Choroid plexus epithelial cell (primary cell): ENCODE results near the gene PTMA.

Source experiments
- DNase-seq: peaks from one replicate; pipeline ENCODE4 v3.0.0-alpha.2; 2010; ENCODE audit warnings: low read depth
- H3K4me3 ChIP-seq: 2 replicates; pipeline ENCODE4 v1.5.1; 2011; ENCODE audit warnings: low read depth, mild to moderate bottlenecking, control low read depth, low read length, moderate library complexity
- TF ChIP-seq, protein P1 (sequence below): conservative IDR thresholded peaks from 2 replicates; pipeline ENCODE4 v1.5.1; 2011; ENCODE audit warnings: low read depth, mild to moderate bottlenecking, control low read depth, inconsistent platforms, low read length, moderate library complexity

PTMA gene

DNA sequence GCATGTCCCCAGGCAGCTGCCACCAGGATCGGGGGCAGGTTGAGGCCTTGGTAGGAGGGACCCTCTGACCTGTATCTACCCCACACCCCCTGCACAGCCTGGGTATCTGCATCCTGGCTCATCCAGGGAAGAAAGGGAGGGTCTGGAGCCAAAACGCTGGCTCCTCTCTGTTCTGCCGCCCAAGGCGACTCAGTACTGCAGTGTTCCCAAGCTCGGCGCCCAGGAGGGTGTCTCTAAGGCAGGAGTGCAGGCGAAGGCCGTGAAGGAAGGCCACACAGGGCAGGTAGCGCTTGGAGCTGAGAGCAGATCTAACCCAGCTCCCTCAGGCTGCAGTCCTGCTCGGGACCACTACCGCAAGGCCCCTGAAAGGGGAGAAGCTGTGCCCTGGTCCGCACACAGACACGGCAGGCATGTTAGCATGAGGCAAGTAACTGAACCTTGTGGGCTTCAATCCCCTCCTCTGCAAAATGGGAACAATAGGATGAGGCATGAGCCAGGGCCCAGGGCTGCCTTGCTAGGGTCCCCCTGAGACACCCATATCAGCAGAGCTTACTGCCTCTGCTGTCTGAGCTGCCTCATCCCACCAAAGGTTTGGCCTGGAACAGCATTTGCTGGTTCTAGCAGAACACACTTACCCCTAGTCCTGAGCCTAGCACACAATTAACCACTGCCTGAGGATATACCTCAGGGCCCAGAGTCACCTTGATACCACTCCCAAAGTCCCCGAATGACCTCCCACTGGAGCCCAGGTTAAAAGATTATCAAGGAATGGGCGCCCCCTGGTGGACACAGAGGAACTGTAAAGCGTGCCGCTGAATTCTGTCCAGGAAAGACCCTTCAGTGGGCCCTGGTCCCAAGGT is 6.5 kb downstream of the PTMA start:
- H3K4me3 ChIP-seq, result no peak overlapping the region
- peak; percentile 44 for DNase-seq
- TF ChIP-seq, protein P1, sequence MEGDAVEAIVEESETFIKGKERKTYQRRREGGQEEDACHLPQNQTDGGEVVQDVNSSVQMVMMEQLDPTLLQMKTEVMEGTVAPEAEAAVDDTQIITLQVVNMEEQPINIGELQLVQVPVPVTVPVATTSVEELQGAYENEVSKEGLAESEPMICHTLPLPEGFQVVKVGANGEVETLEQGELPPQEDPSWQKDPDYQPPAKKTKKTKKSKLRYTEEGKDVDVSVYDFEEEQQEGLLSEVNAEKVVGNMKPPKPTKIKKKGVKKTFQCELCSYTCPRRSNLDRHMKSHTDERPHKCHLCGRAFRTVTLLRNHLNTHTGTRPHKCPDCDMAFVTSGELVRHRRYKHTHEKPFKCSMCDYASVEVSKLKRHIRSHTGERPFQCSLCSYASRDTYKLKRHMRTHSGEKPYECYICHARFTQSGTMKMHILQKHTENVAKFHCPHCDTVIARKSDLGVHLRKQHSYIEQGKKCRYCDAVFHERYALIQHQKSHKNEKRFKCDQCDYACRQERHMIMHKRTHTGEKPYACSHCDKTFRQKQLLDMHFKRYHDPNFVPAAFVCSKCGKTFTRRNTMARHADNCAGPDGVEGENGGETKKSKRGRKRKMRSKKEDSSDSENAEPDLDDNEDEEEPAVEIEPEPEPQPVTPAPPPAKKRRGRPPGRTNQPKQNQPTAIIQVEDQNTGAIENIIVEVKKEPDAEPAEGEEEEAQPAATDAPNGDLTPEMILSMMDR, result peak; percentile 82

- DNase-seq, result no peak
- no peak overlapping the region for H3K4me3 ChIP-seq
- TF ChIP-seq, protein P1, result no peak
Measured at GRCh38 chr2:231715499-231715837, 7.1 kb downstream of the PTMA start.

- peak; percentile 37 for DNase-seq
- TF ChIP-seq, protein P1, result no peak
- no peak overlapping the region for H3K4me3 ChIP-seq
Measured at GRCh38 chr2:231715988-231716616, 7.8 kb downstream of the PTMA start.

DNA sequence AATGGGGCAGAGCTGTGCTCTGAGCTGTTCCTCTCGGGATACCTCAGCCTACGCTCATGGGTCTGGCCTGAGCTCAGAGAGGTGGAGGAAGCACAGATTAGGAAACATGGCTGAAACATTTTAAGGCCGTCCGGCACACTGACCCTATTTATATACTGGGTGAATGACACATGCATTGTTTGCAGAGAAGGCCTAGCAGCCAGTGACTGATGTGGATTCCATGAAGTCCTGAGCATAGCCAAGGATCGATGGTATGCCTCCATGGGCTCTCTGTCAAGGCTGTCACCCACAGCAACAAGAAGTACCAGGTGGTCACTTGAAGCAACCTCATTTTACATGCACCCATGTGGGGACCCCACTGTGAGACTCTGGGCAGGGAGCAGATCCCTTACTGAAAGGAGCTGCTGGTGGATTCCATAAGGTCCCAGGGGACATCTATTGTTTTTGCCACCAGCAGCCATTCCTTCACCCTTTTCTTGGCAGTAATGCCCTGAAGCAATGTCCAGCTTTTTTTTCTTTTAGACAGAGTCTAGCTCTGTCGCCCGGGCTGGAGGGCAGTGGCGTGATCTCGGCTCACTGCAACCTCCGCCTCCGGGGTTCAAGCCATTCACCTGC is 8.4 kb downstream of the PTMA start:
- TF ChIP-seq, protein P1, result no peak

GRCh38 chr2:231717281-231718171 is 9.2 kb downstream of the PTMA start:
- no peak overlapping the region for H3K4me3 ChIP-seq
- DNase-seq, result peak; percentile 77
- TF ChIP-seq, protein P1, result no peak

More for the DNA sequence above, 8.4 kb downstream of the PTMA start:
- no peak overlapping the region for H3K4me3 ChIP-seq
- DNase-seq, result peak; percentile 29

DNA sequence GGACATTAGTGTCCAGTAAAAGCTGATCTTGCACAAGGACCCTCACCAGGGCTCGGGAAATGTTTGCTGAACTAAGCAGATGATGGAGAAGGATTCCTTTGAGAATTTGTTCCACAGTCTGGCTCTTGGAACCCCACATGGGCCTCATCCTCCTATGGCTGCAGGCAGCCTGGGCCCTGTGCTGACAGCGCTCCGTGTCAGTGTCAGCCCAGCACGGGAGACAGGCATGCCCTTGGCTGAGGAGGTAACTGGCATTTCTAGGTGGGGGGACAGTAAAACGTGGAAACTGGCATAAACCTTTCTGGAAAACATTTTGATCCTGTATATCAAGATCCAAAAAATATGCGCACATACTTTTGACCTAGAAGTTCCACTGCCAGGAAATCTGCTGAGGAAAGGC is 10.5 kb downstream of the PTMA start:
- no peak overlapping the region for H3K4me3 ChIP-seq
- no peak for DNase-seq
- TF ChIP-seq, protein P1, result no peak
